Heart right ventricle (tissue), 16 donors: Measurements from ENCODE around the gene C2CD2. TPM values are rescaled to one million over a fixed set of nuclear protein-coding genes. Genes with fewer than 3 reads are reported as not detected.

Experiments
- ATAC-seq, 8 donors: fragments of 200-7000 bp; cut with Tn5 transposase; one replicate each; pipeline ENCODE4 v1.9.1; 2020; ENCODE audit warnings: mild to moderate bottlenecking in 8 of 8, moderate library complexity in 8 of 8, moderate number of reproducible peaks in 1 of 8
- DNase-seq, 2 donors: peaks; one replicate each; pipeline ENCODE4 v3.0.0-alpha.2; 2020
- H3K27ac ChIP-seq, 10 donors: fragments of 200-600 bp; sonication (generic) in 2 of 10; one replicate each; pipeline versions ENCODE4 v1.5.0 to v1.8.0; 2020 to 2022; ENCODE audit warnings: mild to moderate bottlenecking in 3 of 10
- H3K27me3 ChIP-seq, 7 donors: fragments of 200-600 bp; one replicate each; pipeline ENCODE4 v1.8.0; 2021 to 2022; ENCODE audit warnings: mild to moderate bottlenecking in 2 of 7
- H3K36me3 ChIP-seq, 9 donors: fragments of 200-600 bp; sonication (generic) in 1 of 9; one replicate each; pipeline versions ENCODE4 v1.5.0 to v1.8.0; 2020 to 2022; ENCODE audit warnings: mild to moderate bottlenecking in 2 of 9
- H3K4me1 ChIP-seq, 9 donors: fragments of 200-600 bp; sonication (generic) in 1 of 9; one replicate each; pipeline versions ENCODE4 v1.5.0 to v1.8.0; 2020 to 2022; ENCODE audit warnings: mild to moderate bottlenecking in 4 of 9
- H3K4me3 ChIP-seq, 10 donors: fragments of 200-600 bp; sonication (generic) in 2 of 10; one replicate each; pipeline versions ENCODE4 v1.5.0 to v1.8.0; 2020 to 2022; ENCODE audit warnings: mild to moderate bottlenecking in 7 of 10, moderate library complexity in 2 of 10
- H3K9me3 ChIP-seq, 11 donors: fragments of 200-600 bp in 10 of 11; sonication (generic) in 2 of 11; one replicate each; pipeline versions ENCODE4 v1.5.0 to v1.8.0; 2013 to 2022; ENCODE audit warnings: mild to moderate bottlenecking in 2 of 11, control low read depth in 1 of 11, moderate library complexity in 1 of 11
- CTCF ChIP-seq, 9 donors: fragments of 200-600 bp; sonication (generic) in 2 of 9; IDR thresholded peaks; one replicate each; pipeline versions ENCODE4 v1.5.0 to v1.8.0; 2021 to 2022; ENCODE audit warnings: antibody characterized with exemption in 9 of 9, mild to moderate bottlenecking in 5 of 9, moderate library complexity in 1 of 9
- WGBS, 2 donors: extraction: QIAGEN DNeasy Blood & Tissue Kit; methylation state at CpG; one replicate each; pipeline ENCODE4 v1.1.7; 2013; ENCODE audit warnings: inconsistent platforms in 1 of 2; 5-methylcytosine and 5-hydroxymethylcytosine counted together
- intact Hi-C, 10 donors: fragments of 100-400 bp; cut with DNase I; formaldehyde crosslinking; loops; one replicate each; pipeline versions ENCODE4 v1.11.1 to v1.14.2; 2022
- polyA plus RNA-seq, 2 donors: library from polyadenylated mRNA; stranded (reverse); fragments of 200-250 nt; gene quantifications; one replicate each; pipeline ENCODE4 v1.2.3, GENCODE V29; 2013
- total RNA-seq, 10 donors: library from RNA; stranded (reverse); fragmentation: NEBNext Ultra II Directional in 3 of 10; extraction: Animal tissue kit (Norgen Biotek cat#: 25700) in 3 of 10; gene quantifications; one replicate each; pipeline versions ENCODE4 v1.2.1 to v1.2.4, GENCODE V29; 2021 to 2023
- donor health status: Arrhythmogenic right ventricular cardiomyopathy.
- donor health status: ischemic (EF 13 %, LVEDD 7.1; RV severe dilation, severe dysfunction).
- donor health status: healthy with polysubstance abuse.
- donor health status: DM: no; HTN: yes; CAD: no.
- donor health status: DM: no; HTN: no; CAD: no.
- donor health status: ischemic (EF 25% LVEDD 6.9; RV normal size, moderate dysfunction).
- donor health status: ischemic (EF 25% LVEDD 5.7; RV mildly dilated, moderate dysfunction).
- donor health status: healthy.
- donor health status: DM: yes; HTN: yes; CAD: no.
- donor health status: Ischemic cardiomyopathy.
- donor health status: ischemic (EF 35%, LVEDD 5.7; RV mildly dilated, moderate dysfunction).
- donor health status: nonischemic (EF 11% LVEDD 7.7; RV severe dilation, severe dysfunction).
- donor health status: DM: yes; HTN: yes; CAD: no.
- donor health status: PGD.
- donor health status: ischemic (EF 29% LVEDD 5.4; RV normal size, mild dysfunction).
- donor health status: nonischemic (EF 23%, LVEDD 6.1; RV moderate dilation, normal function).

Gene C2CD2
- total and polyA plus RNA-seq, 12 donors, result 4.5 to 11.1 (median 6.6) TPM

GRCh38 chr21:41848533-41848932, 105.3 kb downstream of the C2CD2 start:
- 89 to 92% methylated on average over 8 of the region's 8 CpGs for WGBS, 2 donors
- H3K36me3 ChIP-seq, result peaks cover 0 to 53% (median 0%) of the 10 kb centered on the region in 9 donors

GRCh38 chr21:41847066-41847804, 106.6 kb downstream of the C2CD2 start:
- DNase-seq (no peak), ATAC-seq (no peak)
- intact Hi-C loops, result no loop called here
- WGBS, 2 donors, result 76 to 80% methylated on average over 21 of the region's 21 CpGs
- H3K36me3 ChIP-seq, result peaks cover 0 to 44% (median 0%) of the 10 kb centered on the region in 9 donors
- no peak for TF ChIP-seq CTCF (IDR thresholded peaks at IDR 0.05)
- H3K4me1 ChIP-seq, result no peaks in the 10 kb centered on the region
- H3K9me3 ChIP-seq, result peaks cover 0 to under 1% (median 0%) of the 10 kb centered on the region in 11 donors
- no peak overlapping the region for H3K27ac ChIP-seq
- H3K27me3 ChIP-seq, result no peaks in the 10 kb centered on the region
- H3K4me3 ChIP-seq, result no peak overlapping the region

More at GRCh38 chr21:41848533-41848932, 105.3 kb downstream of the C2CD2 start:
- no peak overlapping the region for H3K4me3 ChIP-seq
- no peaks in the 10 kb centered on the region for H3K4me1 ChIP-seq
- ATAC-seq (no peak), DNase-seq (no peak)
- H3K27me3 ChIP-seq, result no peaks in the 10 kb centered on the region
- H3K9me3 ChIP-seq, result no peaks in the 10 kb centered on the region
- intact Hi-C loops, result no loop called here
- TF ChIP-seq CTCF (IDR thresholded peaks at IDR 0.05), result no peak
- H3K27ac ChIP-seq, result no peak overlapping the region

DNA sequence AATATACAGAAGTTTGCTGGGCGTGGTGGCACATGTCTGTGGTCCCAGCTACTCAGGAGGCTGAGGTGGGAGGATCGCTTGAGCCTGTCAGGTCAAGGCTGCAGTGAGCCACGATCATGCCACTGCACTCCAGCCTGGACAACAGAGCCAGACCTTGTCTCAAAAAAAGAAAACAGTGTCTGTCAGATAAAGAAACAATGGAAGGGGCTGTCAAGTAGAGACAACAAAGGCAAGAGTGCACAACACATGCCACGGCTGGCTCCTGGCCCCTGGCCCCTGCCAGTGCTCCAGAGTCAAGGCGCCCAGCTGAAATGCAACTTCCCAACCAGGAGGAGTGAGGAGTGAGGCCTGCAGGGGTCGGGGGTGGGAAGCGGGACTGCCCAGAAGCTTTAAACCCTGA, 107.3 kb downstream of the C2CD2 start:
- H3K27ac ChIP-seq, result no peak overlapping the region
- intact Hi-C loops, result no loop called here
- no peak for ATAC-seq
- peaks cover 0 to 43% (median 0%) of the 10 kb centered on the region in 9 donors for H3K36me3 ChIP-seq
- H3K4me3 ChIP-seq, result no peak overlapping the region
- no peak for TF ChIP-seq CTCF (IDR thresholded peaks at IDR 0.05)
- H3K27me3 ChIP-seq, result no peaks in the 10 kb centered on the region
- DNase-seq, result no peak
- H3K9me3 ChIP-seq, result peaks cover 0 to 6% (median 0%) of the 10 kb centered on the region in 11 donors
- no peaks in the 10 kb centered on the region for H3K4me1 ChIP-seq
- 88 to 91% methylated on average over 7 of the region's 7 CpGs for WGBS, 2 donors

DNA sequence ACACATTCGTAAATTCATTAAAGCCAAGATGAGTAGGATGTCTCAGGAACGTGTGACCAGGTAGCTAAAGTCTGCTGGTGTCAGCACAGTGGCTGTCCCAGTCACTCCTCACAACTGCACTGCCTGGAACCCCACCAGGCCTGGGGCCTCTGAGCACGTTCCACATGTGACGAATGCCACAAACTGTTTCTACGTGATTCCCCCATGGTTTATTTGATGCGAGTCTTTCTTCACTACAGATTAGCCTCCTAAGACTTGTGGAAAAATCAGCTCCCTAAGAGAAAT, 107.8 kb downstream of the C2CD2 start:
- ATAC-seq, result no peak

More for the DNA sequence above, 107.8 kb downstream of the C2CD2 start:
- no peak for TF ChIP-seq CTCF (IDR thresholded peaks at IDR 0.05)
- Histone ChIP-seq H3K4me1 (no peaks in the 10 kb centered on the region), H3K9me3 (peaks cover 0 to 11% (median 3%) of the 10 kb centered on the region in 11 donors), H3K36me3 (peaks cover 0 to 40% (median 0%) of the 10 kb centered on the region in 9 donors), H3K27me3 (no peaks in the 10 kb centered on the region), H3K27ac (no peak overlapping the region), H3K4me3 (no peak overlapping the region)
- WGBS, 2 donors, result 89 to 91% methylated on average over 6 of the region's 6 CpGs
- intact Hi-C loops, result no loop called here
- DNase-seq, result no peak
